ENCODE data around the gene IL13RA1. TPM values are rescaled to one million over a fixed set of nuclear protein-coding genes. Genes with fewer than 3 reads are reported as not detected.

Gene IL13RA1
- total RNA-seq, 2 donors from 2014 or later, result 0.32 to 1.8 TPM

DNA sequence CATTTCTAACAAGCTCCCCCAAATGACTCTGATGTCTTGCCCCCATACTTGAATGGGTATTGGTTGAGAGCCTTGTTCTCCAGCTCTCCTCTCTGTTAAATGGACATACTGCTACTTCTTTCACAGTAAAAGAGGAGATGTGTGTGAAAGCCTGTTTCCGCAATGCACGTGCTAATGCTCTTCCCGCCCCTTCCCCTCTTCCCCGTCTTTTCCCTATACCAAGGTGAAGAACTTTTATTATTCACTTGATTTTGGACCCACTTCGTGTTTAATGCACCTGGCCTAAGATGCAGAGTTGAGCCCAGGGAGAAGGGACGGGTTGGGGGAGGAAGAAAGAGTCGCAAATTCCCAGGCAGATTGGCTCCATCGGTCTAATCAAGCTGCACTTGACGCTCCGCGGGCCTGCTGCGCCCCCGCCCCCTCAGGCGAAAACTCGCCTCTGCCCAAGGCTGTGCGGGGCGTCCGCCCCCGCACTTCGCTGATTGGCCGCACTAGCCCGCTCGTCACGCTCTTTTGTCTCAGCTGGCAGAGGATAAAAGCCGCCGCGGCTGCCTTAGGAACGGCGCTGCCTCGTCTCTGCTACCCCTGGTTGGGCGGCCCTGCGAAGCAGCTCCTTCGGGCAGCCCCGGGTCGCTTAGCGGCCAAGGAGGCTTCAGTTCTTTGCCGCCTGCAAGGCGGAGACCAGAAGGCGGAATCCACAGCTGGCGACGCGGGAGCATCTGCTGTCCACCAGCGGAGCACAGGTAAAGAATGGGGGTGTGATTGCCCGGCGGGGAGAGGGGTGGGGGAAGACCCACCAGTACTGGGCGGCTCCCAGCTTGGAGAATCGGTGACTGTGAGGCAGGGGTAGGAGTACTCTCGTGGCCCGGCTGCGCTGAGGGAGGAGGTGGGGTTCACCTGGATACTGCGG, 96.1 kb downstream of the IL13RA1 start, which contains the start of gene ZCCHC12:
Gene ZCCHC12, plus strand, starts transcription at position 562 of the 910 bp plus-strand sequence. CDS start 1,421 bp downstream, outside the sequence.
- Mint-ChIP-seq H3K36me3 (no peaks in the 10 kb centered on the region), H3K27ac (no peak within 1 kb of the TSS)
- ATAC-seq, result peak; percentile 72 to 86

DNA sequence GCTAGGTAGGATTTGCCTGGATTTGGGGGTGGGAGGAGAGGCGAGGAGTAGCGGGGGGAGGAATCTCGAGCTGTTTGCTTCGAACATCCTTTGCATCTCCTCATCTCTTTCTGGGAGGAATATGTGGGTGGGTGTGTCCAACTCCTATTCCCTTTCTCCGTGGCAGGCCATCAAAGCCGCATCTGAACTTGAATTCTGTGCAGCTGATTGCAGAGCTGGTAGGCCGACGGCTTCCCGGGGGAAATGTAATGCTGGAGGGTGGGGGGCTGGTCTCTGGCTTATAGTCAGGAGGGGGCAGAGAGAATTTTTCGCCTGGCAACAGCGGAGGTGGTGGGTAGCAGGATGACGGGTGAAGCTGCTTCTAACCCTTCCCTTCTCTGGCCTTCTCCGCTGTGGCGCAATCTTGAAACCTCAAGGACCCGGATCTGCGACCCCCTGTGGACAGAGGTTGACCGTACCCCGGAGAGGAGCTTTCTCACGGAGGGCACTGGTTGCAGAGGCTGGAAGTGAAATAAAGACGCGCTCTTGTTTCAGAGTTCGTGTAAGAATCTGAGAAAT, 96.8 kb downstream of the IL13RA1 start:
- DNase-seq (ENCODE audit: low spot score in 2 of 2), result no peak
- Mint-ChIP-seq H3K36me3 (no peaks in the 10 kb centered on the region), H3K27ac (no peak overlapping the region), H3K9me3 (no peaks in the 10 kb centered on the region)
- no peak for ATAC-seq

More for the DNA sequence above, 96.1 kb downstream of the IL13RA1 start, which contains the start of gene ZCCHC12:
- peak in 1 of 2 donors; percentile 28 for DNase-seq (ENCODE audit: low spot score in 2 of 2)
- no peaks in the 10 kb centered on the region for H3K9me3 Mint-ChIP-seq

DNA sequence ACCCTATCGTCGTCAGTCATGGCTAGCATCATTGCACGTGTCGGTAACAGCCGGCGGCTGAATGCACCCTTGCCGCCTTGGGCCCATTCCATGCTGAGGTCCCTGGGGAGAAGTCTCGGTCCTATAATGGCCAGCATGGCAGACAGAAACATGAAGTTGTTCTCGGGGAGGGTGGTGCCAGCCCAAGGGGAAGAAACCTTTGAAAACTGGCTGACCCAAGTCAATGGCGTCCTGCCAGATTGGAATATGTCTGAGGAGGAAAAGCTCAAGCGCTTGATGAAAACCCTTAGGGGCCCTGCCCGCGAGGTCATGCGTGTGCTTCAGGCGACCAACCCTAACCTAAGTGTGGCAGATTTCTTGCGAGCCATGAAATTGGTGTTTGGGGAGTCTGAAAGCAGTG, 97.8 kb downstream of the IL13RA1 start:
- ATAC-seq (no peak), DNase-seq (ENCODE audit: low spot score in 2 of 2) (no peak)
- Mint-ChIP-seq H3K27ac (no peak overlapping the region), H3K36me3 (no peaks in the 10 kb centered on the region), H3K9me3 (no peaks in the 10 kb centered on the region)

DNA sequence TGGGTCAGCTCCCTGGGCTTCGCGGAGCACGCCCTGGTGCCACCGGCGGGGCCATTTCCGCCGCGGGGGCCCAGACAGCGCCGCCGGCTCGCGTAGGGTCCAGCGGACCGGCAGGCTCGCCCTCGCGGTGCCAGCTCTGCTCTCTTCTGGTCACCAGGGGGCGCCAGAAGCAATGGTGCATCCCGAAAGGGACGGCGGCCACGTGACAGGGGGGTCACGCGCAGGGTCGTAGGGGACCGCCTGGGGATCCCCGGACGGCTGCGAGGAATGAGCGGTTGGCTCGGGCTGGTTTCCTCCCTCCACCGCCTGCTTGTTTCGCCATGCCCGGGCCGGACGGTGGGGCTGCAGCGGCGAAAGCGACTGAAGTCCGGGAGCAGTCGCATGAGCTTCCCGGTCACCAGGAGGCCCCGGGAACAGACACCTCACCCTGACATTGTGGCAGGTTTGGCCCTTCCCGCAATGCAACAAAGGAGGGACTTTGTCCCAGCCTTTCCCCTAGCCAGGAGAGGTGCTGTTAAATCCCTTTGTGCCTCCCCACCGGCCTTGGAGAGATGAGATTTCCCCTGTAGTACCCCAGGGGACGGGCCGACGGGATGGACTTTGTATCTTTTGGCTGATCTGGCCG, 112.0 kb downstream of the IL13RA1 start:
- no peaks in the 10 kb centered on the region for H3K36me3 Mint-ChIP-seq
- ATAC-seq, result peak; percentile 85 to 87
- H3K27ac Mint-ChIP-seq, result no peak overlapping the region
- H3K9me3 Mint-ChIP-seq, result no peaks in the 10 kb centered on the region
- DNase-seq (ENCODE audit: low spot score in 2 of 2), result peak; percentile 69 to 73

Other genes starting within 250 kb of the IL13RA1 start
- 10 to 100 TPM; 41.6 to 44.9 TPM for gene DOCK11, start 231.8 kb upstream of the IL13RA1 start, total RNA-seq
- under 1 TPM in 1 of 2 donors, not detected in 1; 0.60 TPM for gene ZCCHC12, start 96.2 kb downstream of the IL13RA1 start, total RNA-seq
- 1 to 10 TPM; 4.5 to 5.1 TPM for gene LONRF3, start 247.0 kb downstream of the IL13RA1 start, total RNA-seq